GM19397 (cell line): Measurements from ENCODE around the gene GALM.
"Not testable (repeated sequence)": the region's sequence is repeated elsewhere in the genome, so short reads cannot be mapped to it uniquely, and the experiment has no call there.

ENCODE experiments used
- ATAC-seq: cut with Tn5 transposase; IDR thresholded peaks from one replicate; pipeline ENCODE4 v1.9.1; 2021; ENCODE audit warnings: mild to moderate bottlenecking, moderate library complexity; ENCODE audit not compliant: unreplicated experiment

Gene GALM

DNA sequence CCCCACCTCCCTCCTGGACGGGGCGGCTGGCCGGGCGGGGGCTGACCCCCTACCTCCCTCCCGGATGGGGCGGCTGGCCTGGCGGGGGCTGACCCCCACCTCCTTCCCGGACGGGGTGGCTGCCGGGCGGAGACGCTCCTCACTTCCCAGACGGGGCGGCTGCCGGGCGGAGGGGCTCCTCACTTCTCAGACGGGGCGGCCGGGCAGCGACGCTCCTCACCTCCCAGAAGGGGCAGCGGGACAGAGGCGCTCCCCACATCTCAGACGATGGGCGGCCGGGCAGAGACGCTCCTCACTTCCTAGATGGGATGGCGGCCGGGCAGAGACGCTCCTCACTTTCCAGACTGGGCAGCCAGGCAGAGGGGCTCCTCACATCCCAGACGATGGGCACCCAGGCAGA lies 90.0 kb downstream of the GALM start:
- not testable (repeated sequence) for ATAC-seq

DNA sequence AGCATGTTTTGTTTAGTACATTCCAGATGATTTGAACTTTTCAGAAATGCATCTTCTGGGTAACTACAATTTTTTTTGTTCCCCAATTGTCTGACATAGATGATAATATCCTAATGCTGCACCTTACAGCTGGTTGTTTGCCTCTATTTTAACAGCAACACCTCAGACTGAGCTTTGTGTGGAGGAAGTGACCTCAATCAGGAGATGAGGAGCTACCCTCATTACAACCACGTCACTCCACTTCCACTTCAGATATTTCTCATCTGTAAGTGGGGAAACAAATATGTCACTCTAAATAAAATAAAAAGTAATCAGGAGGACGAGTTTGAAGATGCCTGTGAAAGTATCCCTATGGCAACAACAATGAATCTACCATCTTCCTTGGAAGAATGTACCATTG lies 97.3 kb downstream of the GALM start:
- no peak for ATAC-seq

DNA sequence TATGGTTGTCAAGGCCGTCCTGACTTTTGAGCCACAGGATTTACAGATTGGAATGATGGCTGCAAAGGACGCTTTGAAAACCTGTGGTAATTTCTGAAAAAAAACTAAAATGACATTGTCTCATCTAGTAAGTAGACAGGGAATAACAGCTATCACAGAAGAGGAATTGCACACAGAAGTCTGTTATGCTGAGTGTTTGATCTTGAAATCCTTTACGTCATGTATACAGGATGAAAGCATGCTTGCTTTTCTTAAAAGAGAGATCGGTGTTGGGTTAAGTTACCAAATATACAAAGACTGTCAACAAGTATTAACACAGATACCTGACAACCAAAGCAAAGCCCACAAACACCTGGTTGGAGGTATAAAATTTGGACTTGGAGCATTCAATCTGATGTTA lies 97.8 kb downstream of the GALM start:
- ATAC-seq: no peak

DNA sequence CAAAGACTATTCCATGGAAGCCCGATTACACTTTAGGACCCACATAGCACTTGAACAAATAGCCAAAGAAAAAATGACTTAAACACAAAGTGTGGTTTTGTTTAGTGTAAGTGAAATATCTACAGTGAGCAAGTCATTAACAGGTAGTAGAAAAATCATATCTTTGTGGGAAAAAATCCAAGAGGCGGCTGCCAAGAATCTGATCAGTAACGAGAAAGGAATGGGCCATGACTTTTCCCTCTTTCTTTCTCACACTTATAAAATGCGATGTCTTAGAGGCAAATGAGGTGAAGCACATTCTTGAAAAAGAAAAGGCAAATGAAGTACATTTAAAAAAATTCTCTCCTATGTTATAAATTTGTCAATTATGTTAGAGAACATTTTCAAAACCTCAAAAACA lies 99.2 kb downstream of the GALM start:
- no peak for ATAC-seq

DNA sequence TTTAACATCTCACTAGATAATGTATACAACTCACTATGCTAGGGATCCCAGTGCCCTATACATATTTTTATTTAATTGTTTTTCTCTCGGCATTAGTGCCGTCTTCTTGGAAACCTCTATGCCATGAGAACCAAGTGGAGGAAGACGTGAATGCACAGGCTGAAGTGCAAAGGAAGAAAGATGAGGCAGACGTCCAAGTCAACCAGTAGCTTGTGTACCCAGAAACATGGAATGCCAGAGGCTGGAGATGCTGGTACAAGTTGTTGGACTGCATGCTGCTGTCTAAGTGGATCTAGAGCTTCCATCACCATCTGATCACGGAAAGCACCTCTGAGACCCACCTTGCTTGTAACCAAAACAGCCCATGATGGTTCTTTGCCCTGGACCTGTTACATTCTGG lies 99.6 kb downstream of the GALM start:
- ATAC-seq: no peak

DNA sequence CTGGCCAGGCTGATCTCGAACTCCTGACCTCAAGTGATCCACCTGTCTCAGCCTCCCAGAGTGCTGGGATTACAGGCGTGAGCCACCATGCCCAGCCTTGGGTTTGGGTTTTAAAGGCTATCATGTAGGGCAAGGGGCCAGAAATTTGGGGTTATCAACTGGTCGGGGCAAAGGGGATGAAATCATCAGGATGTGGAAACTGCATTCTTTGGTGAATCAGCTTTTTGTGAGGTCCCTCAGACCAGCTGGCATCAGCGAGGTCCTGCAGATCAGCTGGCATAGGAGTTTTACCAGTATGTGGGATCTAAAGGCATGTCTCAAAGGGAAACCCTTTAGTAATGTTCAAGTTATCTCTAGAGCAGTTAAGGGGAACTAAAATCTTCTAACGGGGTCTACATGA lies 105.7 kb downstream of the GALM start:
- no peak for ATAC-seq

DNA sequence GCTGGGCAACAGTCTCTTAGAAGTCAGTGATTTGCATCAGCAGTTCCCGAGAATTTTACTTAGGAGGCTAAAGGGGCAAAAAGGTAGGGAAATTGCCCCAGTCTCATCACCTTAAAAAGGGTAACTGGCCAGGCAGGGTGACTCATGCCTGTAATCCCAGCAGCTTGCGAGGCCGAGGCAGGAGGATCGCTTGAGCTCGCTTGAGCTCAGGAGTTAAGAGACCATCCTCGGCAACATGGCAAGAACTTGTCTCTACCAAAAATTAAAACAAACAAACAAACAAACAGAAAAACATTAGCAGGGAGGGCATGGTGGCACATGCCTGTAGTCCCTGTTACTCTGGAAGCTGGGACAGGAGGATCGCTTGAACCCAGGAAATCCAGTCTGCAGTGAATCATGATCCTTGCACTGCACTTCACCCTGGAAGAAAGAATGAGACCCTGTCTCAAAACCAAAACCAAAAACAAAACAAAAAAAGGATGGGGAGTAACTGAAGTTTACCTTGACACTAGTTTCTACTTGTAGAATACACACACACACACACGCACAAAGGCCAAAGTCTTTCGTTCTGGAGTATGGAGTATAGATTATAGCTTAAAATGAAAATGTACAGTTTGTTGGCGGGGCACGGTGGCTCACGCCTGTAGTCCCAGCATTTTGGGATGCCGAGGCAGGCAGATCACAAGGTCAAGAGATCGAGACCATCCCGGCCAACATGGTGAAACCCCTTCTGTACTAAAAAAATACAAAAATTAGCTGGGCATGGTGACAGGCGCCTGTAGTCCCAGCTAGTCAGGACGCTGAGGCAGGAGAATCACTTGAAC lies 109.4 kb downstream of the GALM start:
- no peak for ATAC-seq

DNA sequence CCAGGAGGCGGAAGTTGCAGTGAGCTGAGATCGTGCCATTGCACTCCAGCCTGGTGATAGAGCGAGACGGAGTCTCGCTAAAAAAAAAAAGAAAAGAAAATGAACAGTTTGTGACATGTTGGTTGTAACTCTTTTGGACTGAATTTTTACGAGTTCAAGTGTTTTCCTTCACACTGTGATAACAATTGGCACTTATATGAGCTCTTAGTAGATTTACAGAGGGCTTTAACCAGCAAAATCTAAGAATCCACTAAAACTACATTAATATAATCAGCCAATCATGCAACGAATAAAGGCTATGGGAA lies 110.0 kb downstream of the GALM start:
- ATAC-seq: no peak

DNA sequence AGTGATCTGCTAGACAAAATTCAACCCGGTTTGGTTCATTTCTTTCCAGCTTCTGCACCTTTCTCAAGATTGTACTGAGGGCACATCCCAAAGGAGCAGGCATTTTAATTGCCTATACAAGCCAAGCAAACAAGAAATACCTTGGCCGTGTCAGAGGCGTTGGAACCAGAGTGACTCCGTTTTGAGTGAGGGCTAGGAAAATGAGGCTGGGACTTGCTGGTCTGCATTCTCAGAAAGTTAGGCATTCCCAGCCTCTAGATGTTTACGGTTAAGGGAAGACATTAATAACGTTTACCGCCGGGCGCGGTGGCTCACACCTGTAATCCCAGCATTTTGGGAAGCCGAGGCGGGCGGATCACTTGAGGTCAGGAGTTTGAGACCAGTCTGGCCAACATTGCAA lies 110.6 kb downstream of the GALM start:
- ATAC-seq: no peak

DNA sequence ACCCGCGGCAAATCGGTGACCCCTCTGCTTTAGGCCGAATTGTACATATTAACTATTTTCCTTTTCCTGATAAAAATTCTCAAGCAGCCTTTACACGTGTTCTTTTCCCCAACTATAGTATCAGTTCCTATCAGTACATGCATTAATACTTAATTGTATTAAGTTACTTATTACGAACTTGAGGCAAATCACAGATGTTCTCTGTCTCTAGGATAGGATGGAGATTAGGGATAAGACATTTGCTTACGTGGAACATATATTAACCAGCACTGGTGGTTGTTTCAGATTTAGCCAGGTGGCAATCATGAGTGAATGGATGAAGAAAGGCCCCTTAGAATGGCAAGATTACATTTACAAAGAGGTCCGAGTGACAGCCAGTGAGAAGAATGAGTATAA lies 112.8 kb downstream of the GALM start:
- ATAC-seq: no peak

DNA sequence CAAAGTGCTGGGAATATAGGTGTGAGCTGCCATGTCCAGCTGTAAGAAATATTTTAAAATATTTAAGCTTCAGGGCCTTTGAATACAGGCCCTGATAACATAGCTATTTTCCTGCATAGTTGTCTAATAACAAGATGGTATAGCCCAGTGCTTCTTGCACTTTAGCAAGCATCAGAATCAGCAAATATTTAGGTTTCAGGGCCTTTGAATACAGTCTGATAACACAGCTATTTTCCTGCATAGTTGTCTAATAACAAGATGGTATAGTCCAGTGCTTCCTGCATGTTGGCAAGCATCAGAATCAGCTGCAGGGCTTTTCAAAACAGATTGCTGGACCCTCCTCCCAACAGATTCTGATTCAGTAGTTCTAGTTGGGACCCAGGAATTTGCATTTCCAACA lies 117.7 kb downstream of the GALM start:
- ATAC-seq: no peak
